ENCODE measurements around the gene PHB1.

Gene PHB1

DNA sequence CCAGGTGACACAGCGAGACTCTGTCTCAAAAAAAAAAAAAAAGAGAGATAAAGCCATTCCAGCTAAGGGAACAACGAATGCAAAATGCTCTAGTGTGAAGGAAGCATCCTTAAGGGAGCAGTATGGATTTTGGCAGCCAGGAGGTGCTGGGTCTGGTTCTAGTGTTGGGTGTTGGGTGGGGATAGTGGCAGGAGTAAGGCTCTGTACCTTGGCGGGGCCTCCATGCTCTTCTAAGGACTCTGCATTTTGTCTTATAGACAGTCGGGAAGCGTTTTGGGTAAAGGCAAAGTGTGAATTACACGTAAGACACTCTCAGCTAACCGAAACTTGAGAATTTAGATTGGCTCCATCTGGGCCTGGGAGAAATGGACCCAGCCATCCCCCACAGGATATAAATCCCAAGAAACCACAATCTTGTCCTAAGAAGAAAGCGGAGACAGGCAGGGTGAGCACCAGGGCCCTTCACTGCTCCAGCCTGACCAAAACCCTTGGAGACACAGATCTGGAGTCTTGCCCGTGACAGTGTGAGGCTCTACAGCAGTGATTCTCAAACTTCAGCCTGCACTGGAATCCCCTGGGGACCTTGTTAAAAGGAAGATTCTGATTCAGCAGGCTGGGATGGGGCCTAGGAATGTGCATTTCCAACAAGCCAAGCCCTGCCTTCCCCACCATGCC, 33.1 kb upstream of the PHB1 start:
- ATAC-seq (replicated peaks) (no peak), DNase-seq (no peak)
- H3K27ac Mint-ChIP-seq, result no peak overlapping the region
- no peak overlapping the region for H3K4me3 Mint-ChIP-seq
- H3K4me1 Mint-ChIP-seq, result peaks cover 0 to 2% of the 10 kb centered on the region in 2 donors
- H3K36me3 Mint-ChIP-seq, result no peaks in the 10 kb centered on the region
- no peaks in the 10 kb centered on the region for H3K9me3 Mint-ChIP-seq
- peaks cover 4 to 15% of the 10 kb centered on the region in 2 donors for H3K27me3 Mint-ChIP-seq

DNA sequence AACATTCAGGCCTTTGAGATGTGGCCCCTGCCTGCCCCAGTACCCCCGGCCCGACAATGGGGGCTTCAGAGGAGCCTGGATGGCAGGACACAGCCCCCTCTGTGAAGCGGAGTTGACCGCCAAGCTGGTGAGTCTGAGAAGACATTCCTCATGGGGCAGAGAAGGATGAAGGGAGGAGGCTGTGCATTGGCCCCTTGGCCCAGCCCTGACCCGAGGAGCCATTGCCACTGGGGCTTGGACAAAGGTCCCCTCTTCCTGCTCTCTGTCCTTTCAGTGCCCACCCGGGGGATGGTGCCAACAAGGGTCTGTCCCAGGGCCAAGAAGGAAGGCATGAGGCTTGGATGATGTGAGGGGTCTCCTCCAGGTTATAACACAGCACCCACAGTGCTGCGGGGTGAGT, 30.9 kb upstream of the PHB1 start:
- Mint-ChIP-seq H3K4me3 (no peak overlapping the region), H3K4me1 (peaks cover under 1 to 3% of the 10 kb centered on the region in 2 donors), H3K36me3 (no peaks in the 10 kb centered on the region), H3K9me3 (no peaks in the 10 kb centered on the region), H3K27me3 (peaks cover 20 to 31% of the 10 kb centered on the region in 2 donors), H3K27ac (no peak overlapping the region)
- no peak for ATAC-seq (replicated peaks)
- no peak for DNase-seq

DNA sequence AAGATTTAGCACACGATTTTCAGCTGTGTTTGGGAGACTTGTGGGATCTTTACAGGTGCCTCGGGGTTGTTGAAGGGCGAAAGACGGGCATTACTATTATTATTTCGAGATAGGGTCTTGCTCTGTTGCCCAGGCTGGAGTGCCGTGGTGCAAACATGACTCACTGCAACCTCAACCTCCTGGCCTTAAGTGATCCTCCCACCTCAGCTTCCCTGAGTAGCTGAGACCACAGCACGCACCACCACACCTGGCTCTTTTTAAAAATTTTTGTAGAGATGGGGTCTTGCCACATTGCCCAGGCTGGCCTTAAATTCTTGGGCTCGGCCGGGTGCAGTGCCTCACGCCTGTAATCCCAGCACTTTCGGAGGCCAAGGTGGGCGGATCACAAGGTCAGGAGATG, 29.7 kb upstream of the PHB1 start:
- Mint-ChIP-seq H3K27ac (no peak overlapping the region), H3K4me1 (peaks cover 4 to 11% of the 10 kb centered on the region in 2 donors), H3K4me3 (no peak overlapping the region), H3K36me3 (no peaks in the 10 kb centered on the region), H3K27me3 (peaks cover 32 to 38% of the 10 kb centered on the region in 2 donors), H3K9me3 (no peaks in the 10 kb centered on the region)
- no peak for ATAC-seq (replicated peaks)
- no peak for DNase-seq

DNA sequence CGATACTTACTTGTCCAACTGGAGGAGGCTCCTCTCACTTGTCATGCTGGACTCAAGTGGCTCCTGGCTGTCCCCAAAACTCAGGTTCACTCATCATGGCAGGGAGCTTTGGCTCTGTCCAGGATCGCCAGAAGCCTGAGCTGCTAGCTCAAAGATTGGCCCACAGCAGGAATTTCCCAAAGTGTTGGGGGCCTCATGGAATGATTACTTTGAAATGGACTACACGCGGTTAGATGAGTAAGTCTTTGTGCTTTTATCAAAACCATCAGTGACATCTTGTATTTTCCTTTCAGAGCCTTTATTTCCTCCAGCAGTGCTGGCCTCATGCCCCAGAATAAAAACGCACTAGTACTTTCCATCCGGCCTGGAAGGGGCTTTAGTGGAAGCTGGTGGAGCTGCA, 29.2 kb upstream of the PHB1 start:
- Mint-ChIP-seq H3K4me3 (no peak overlapping the region), H3K27ac (no peak overlapping the region), H3K4me1 (peaks cover 7 to 17% of the 10 kb centered on the region in 2 donors), H3K27me3 (peaks cover 32 to 43% of the 10 kb centered on the region in 2 donors), H3K9me3 (no peaks in the 10 kb centered on the region), H3K36me3 (no peaks in the 10 kb centered on the region)
- ATAC-seq (replicated peaks) (no peak), DNase-seq (no peak)

DNA sequence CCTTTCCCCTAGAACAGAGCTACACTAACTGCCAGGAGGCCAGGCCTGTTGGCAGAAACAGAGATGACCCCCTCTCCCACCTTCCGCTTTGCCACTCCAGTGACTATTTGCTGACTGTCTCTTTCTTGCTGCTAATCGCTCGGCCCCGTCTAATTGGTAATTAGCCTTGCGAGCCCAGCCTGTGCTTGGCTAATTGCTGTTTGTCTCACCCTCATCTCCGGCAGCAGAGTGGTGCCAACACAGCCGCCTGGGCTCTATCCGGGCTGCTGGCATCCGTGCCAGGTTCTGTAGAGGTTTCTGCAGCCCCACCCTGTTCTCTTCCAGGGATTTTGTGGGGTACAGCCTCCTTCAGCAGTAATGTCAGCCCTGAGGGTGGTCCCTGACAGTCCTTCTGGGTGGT, 27.4 kb upstream of the PHB1 start:
- peaks cover 38 to 46% of the 10 kb centered on the region in 2 donors for H3K27me3 Mint-ChIP-seq

DNA sequence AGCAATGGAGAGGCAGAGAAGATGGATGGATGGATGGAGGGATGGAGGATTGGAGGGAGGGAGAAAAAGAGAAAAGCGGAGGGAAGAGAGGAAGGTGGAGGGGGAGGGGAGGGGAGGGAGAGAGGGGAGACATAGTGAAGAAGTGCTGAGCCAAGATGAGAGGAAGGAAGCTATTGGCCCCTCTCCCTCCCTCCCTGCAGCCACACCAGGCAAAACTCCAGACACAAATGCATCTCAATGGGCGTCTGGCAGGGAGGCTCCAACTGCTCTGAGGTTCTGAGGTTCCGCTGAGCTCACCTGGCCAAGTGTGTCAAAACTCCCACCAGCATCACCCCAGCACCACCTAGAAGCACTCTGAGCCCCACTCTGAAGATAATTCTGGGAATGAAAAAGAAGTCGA, 26.9 kb upstream of the PHB1 start:
- peaks cover 7 to 26% of the 10 kb centered on the region in 2 donors for H3K4me1 Mint-ChIP-seq
- no peak overlapping the region for H3K4me3 Mint-ChIP-seq
- H3K36me3 Mint-ChIP-seq, result no peaks in the 10 kb centered on the region
- H3K27me3 Mint-ChIP-seq, result peaks cover 38 to 44% of the 10 kb centered on the region in 2 donors
- DNase-seq, result no peak
- no peak overlapping the region for H3K27ac Mint-ChIP-seq
- ATAC-seq (replicated peaks), result no peak
- no peaks in the 10 kb centered on the region for H3K9me3 Mint-ChIP-seq

More for the DNA sequence above, 27.4 kb upstream of the PHB1 start:
- Mint-ChIP-seq H3K27ac (no peak overlapping the region), H3K36me3 (no peaks in the 10 kb centered on the region), H3K4me3 (no peak overlapping the region), H3K4me1 (peaks cover 7 to 26% of the 10 kb centered on the region in 2 donors), H3K9me3 (no peaks in the 10 kb centered on the region)
- DNase-seq (no peak), ATAC-seq (replicated peaks) (no peak)

DNA sequence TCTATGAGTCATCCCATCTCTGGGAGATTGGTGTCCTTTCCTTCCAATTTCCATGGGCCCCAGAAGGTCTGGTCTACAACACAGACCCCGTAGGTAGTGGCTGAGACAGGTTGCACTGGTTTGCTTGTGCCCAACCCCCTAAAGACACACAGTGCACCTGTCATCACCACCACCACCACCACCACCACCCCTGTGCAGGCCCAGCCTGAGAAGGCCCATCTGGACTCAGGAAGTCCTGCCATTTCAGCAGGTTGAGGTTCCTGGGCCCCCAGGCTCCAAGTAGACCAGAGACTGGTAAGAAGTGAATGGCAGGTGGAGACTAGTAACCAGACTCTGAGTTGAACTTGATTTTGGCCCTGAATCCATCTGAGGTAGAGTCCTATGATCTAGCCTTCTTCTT, 25.9 kb upstream of the PHB1 start:
- H3K36me3 Mint-ChIP-seq, result no peaks in the 10 kb centered on the region
- H3K27me3 Mint-ChIP-seq, result peaks cover 38 to 44% of the 10 kb centered on the region in 2 donors
- ATAC-seq (replicated peaks), result no peak
- no peak overlapping the region for H3K27ac Mint-ChIP-seq
- no peak for DNase-seq
- H3K9me3 Mint-ChIP-seq, result no peaks in the 10 kb centered on the region
- H3K4me3 Mint-ChIP-seq, result no peak overlapping the region
- peaks cover 7 to 26% of the 10 kb centered on the region in 2 donors for H3K4me1 Mint-ChIP-seq

DNA sequence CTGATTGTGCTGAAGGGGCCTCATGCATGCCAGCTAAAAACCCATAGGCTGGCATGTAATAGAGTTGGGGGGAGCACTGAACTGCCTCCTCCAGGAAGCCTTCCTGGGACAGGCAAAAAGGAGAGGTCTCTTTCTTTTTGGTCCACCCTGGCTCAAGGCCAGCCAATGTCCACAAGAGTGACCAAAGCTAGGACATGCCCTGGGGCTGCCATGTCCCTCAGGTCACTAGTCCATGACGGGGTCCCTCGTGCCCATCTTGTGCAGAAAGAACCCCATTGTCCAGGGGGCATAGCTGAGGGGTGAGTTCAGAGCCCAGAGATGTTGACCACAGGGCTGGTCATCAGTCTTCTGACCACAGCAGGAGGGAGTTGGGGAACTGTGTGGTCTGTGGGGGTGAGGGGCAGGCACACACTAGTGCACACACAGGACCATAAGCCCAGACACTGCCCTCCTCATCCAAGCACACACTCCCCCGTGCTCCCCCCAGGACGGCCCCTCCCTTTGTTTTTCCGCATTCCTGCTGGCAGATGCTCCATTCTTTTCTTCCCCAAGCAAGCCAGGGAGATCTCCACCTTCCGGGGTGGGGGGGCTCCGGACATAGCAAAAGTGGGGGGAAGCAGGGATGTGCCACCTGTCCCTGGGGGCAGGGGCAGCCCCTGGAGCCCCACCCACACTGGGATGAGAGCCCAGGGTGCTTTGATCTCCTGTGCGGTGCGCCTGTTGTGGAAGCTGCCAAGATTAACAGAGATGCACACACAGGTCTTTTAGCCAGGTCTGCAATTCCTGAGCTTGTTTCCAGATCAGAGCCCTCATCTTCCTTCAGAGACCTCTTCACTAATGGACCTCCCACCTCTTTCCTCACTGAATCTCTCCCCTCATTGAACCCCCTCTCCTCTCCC, 25.2 kb upstream of the PHB1 start:
- H3K27ac Mint-ChIP-seq, result no peak overlapping the region
- peaks cover 7 to 26% of the 10 kb centered on the region in 2 donors for H3K4me1 Mint-ChIP-seq
- no peak overlapping the region for H3K4me3 Mint-ChIP-seq
- DNase-seq (no peak), ATAC-seq (replicated peaks) (no peak)
- H3K27me3 Mint-ChIP-seq, result peaks cover 38 to 44% of the 10 kb centered on the region in 2 donors
- no peaks in the 10 kb centered on the region for H3K9me3 Mint-ChIP-seq
- no peaks in the 10 kb centered on the region for H3K36me3 Mint-ChIP-seq

DNA sequence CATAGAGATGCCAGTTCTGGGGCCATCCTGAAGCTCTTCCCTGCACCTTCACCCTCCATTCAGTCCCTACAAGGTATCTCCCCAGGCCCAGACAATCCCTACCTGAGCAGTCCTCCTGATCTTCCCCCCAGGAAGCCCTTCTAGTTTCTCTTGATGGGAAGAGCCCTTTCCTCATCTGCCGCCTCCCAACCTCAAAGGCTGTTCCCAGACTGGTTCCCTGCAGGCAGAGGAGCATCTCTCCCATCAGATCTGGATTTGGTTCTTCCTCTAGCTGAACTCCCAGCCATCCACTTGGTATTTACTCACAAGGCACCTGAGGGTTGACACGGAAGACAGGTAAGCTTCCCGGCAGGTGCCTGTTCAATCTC, 24.6 kb upstream of the PHB1 start:
- H3K9me3 Mint-ChIP-seq, result no peaks in the 10 kb centered on the region
- ATAC-seq (replicated peaks), result no peak
- peaks cover 38 to 44% of the 10 kb centered on the region in 2 donors for H3K27me3 Mint-ChIP-seq

DNA sequence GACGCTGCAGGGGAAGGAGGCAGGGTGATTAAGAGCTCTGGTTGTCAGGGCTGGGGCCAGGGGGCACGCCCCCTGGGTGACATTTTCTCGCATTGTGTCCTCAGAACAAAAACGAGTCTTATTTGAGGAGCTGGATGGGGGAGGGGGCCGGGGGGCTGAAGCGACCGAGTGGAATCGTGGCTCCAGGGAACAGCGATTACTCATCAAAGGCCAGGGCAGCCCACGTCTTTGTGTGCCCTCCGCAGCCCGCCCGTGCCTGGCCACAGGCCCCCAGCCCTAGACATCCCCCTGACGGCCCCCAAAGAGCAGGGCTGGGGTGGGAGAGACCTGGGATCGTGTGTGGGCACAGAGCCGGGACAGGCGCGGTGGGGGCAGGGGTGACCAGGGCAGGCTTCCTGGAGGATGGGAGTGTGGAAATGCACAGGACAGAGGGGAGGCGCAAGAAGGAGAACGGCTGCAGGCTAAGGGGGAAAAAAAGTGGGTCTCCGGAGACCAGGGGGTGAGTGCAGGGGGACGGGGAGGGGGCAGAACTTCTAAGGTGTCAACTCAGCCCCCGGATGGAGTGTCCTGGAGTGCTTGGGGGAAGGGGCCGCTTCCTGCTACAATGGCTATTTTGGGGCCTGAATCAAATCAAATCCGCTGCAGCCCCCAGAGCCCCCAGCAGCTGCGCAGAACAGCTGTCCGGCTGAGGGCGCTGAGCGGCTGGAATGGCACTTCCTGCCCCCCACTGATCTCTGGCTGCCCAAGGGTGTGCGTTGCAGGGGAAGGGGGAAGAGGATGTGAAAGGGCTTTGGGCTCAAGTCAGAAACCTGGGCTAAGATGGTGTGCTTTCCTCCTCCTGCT, 24.0 kb upstream of the PHB1 start:
- H3K4me1 Mint-ChIP-seq, result peaks cover 7 to 26% of the 10 kb centered on the region in 2 donors
- H3K4me3 Mint-ChIP-seq, result peak overlapping the region; percentile 23 to 38
- H3K27me3 Mint-ChIP-seq, result peaks cover 38 to 42% of the 10 kb centered on the region in 2 donors
- no peak overlapping the region for H3K27ac Mint-ChIP-seq
- no peaks in the 10 kb centered on the region for H3K36me3 Mint-ChIP-seq
- ATAC-seq (replicated peaks), result peak; percentile 95 to 96
- no peaks in the 10 kb centered on the region for H3K9me3 Mint-ChIP-seq
- peak; percentile 14 for DNase-seq

More for the DNA sequence above, 24.6 kb upstream of the PHB1 start:
- Mint-ChIP-seq H3K4me3 (peak overlapping the region in 1 of 2 donors; percentile 23), H3K36me3 (no peaks in the 10 kb centered on the region), H3K4me1 (peaks cover 7 to 26% of the 10 kb centered on the region in 2 donors), H3K27ac (no peak overlapping the region)
- DNase-seq, result no peak

DNA sequence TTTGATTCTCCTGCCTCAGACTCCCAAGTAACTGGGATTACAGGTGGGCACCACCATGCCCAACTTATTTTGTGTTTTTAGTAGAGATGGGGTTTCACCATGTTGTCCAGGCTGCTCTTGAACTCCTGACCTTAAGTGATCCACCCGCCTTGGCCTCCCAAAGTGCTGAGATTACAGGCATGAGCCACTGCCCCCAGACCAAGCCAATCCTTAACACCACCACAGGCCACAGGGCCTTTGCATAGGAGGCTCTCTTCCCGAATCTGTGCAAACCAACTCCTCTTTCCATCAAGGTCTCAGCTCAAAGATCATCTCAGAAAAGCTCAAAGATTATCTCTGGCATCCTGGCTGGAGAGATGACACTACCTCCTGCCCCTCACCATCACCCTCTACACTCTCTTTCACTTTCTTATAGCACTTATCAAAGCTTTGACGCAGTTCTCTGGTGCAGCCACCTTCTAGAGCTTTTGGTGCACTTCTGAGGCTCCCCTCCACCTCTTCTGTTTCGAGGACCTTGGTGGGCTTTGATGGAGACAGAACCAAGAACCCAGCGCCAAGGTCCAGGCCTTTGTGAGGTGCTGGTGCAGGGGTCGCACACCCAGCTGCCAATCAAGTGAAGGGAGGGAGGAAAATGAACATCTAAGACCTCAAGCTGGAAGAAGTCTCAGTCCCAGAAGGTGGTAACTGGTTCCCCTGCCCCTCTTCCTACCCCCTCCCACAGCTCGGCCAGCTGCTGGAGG, 23.2 kb upstream of the PHB1 start:
- peaks cover 39 to 40% of the 10 kb centered on the region in 2 donors for H3K27me3 Mint-ChIP-seq
- H3K4me3 Mint-ChIP-seq, result peak overlapping the region in 1 of 2 donors; percentile 20
- no peak for ATAC-seq (replicated peaks)
- DNase-seq, result no peak
- H3K4me1 Mint-ChIP-seq, result peaks cover 7 to 26% of the 10 kb centered on the region in 2 donors
- no peaks in the 10 kb centered on the region for H3K36me3 Mint-ChIP-seq
- H3K27ac Mint-ChIP-seq, result no peak overlapping the region
- no peaks in the 10 kb centered on the region for H3K9me3 Mint-ChIP-seq

DNA sequence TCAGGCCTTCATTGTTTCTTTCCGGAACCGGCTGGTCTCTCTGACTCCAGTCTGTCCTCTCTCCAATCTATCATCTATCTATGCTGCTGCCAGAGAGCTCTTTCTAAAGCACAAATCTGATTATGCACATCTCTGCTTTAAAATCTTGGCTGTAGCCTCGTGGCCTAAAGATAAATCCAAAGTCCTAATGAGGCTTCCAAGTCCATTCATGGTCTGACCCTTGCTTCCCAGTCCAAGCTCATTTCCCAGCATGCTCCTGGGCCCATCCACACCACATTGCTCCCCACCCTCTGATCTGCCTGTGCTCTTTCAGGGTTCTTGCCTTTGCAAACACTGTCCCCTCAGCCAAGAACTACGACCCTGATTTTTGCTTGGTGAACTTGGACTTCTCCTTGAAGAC, 21.5 kb upstream of the PHB1 start:
- Mint-ChIP-seq H3K27me3 (peaks cover 29 to 33% of the 10 kb centered on the region in 2 donors), H3K4me1 (peaks cover 7 to 26% of the 10 kb centered on the region in 2 donors), H3K4me3 (no peak overlapping the region), H3K9me3 (no peaks in the 10 kb centered on the region), H3K36me3 (no peaks in the 10 kb centered on the region), H3K27ac (no peak overlapping the region)
- DNase-seq (no peak), ATAC-seq (replicated peaks) (no peak)

DNA sequence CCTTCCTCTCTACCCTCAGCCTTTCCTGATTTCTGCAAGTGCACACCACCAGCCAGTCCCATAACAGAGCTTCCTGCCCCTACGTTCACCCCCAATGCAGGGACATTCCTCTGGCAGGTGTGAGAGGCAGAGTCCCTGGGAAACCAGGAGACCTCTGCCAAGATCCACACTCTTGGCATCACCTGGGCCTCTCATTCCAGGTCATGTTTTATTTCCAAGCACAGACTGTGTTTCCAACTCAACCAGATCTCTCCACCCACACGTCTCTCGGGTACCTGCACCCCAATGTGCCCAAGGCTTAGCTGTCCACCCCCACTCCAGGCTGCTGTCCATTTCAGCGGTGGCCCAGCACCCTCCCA, 21.0 kb upstream of the PHB1 start:
- no peak for DNase-seq
- H3K9me3 Mint-ChIP-seq, result no peaks in the 10 kb centered on the region
- no peak for ATAC-seq (replicated peaks)
- no peaks in the 10 kb centered on the region for H3K36me3 Mint-ChIP-seq
- H3K4me1 Mint-ChIP-seq, result peaks cover 7 to 24% of the 10 kb centered on the region in 2 donors
- no peak overlapping the region for H3K27ac Mint-ChIP-seq
- H3K27me3 Mint-ChIP-seq, result peaks cover 24 to 28% of the 10 kb centered on the region in 2 donors
- no peak overlapping the region for H3K4me3 Mint-ChIP-seq
